PC-9 (cell line): ENCODE results near the gene AIG1. TPM values are rescaled to one million over a fixed set of nuclear protein-coding genes. Genes with fewer than 3 reads are reported as not detected.

Experiments
- BruUV-seq: library from RNA; stranded (reverse); fragments of 400-500 nt; replicated peaks from 2 replicates; lab custom pipeline; 2021; lab: Mats Ljungman, UMichigan
- CTCF ChIA-PET: fragments of 300-600 bp; sonication (Branson Sonifier 250); formaldehyde crosslinking; loops from one replicate; lab custom pipeline; 2022; ENCODE audit warnings: antibody characterized with exemption; lab: Charles Lee
- POLR2A ChIA-PET: fragments of 300-600 bp; sonication (Branson Sonifier 250); formaldehyde crosslinking; loops from one replicate; lab custom pipeline; 2022; ENCODE audit warnings: antibody characterized with exemption; ENCODE audit not compliant: unreplicated experiment; lab: Charles Lee
- DNase-seq, 2 experiments: peaks; one replicate each; pipeline versions ENCODE4 v3.0.0 to v3.0.0-alpha.2; 2015 to 2022; ENCODE audit warnings: mixed read lengths in 1 of 2
- H2AFZ ChIP-seq: fragments of 200-600 bp; sonication (generic); 2 replicates; pipeline ENCODE4 v1.8.1; 2017; ENCODE audit warnings: antibody characterized with exemption
- H3F3A ChIP-seq: fragments of 200-600 bp; sonication (generic); 2 replicates; pipeline ENCODE4 v1.8.1; 2017; ENCODE audit warnings: antibody characterized with exemption, mild to moderate bottlenecking, low read depth; ENCODE audit not compliant: insufficient read depth
- H3K27ac ChIP-seq: fragments of 200-600 bp; sonication (generic); 2 replicates; pipeline ENCODE4 v1.6.1; 2016; ENCODE audit warnings: mixed run types
- H3K27me3 ChIP-seq: fragments of 200-600 bp; sonication (generic); 2 replicates; pipeline ENCODE4 v1.6.1; 2016; ENCODE audit warnings: low read depth, mixed run types; ENCODE audit not compliant: insufficient read depth
- H3K36me3 ChIP-seq: fragments of 200-600 bp; sonication (generic); 2 replicates; pipeline ENCODE4 v1.6.1; 2016; ENCODE audit warnings: low read depth, mixed run types
- H3K4me1 ChIP-seq: fragments of 200-600 bp; sonication (generic); replicated peaks from 2 replicates; pipeline ENCODE4 v1.6.1; 2016; ENCODE audit warnings: mixed run types; ENCODE audit not compliant: insufficient read depth
- H3K4me2 ChIP-seq: fragments of 200-600 bp; sonication (generic); 2 replicates; pipeline ENCODE4 v1.6.1; 2017; ENCODE audit warnings: mixed run types
- H3K4me3 ChIP-seq: fragments of 200-600 bp; sonication (generic); 2 replicates; pipeline ENCODE4 v1.6.1; 2016; ENCODE audit warnings: mixed run types
- H3K79me2 ChIP-seq: fragments of 200-600 bp; sonication (generic); 2 replicates; pipeline ENCODE4 v1.6.1; 2017; ENCODE audit warnings: low read depth, mixed run types
- H3K9me2 ChIP-seq: fragments of 200-600 bp; sonication (generic); 2 replicates; pipeline ENCODE4 v1.8.1; 2017; ENCODE audit warnings: mild to moderate bottlenecking; ENCODE audit not compliant: insufficient read depth
- H3K9me3 ChIP-seq: fragments of 200-600 bp; sonication (generic); 2 replicates; pipeline ENCODE4 v1.8.1; 2016; ENCODE audit warnings: low read depth; ENCODE audit not compliant: insufficient read depth
- H4K20me1 ChIP-seq: fragments of 200-600 bp; sonication (generic); 2 replicates; pipeline ENCODE4 v1.8.1; 2017; ENCODE audit not compliant: insufficient read depth
- CTCF ChIP-seq: fragments of 200-600 bp; sonication (generic); conservative IDR thresholded peaks from 2 replicates; pipeline ENCODE4 v1.6.1; 2017; ENCODE audit warnings: mixed run types, antibody characterized with exemption, mild to moderate bottlenecking, moderate library complexity
- EZH2 ChIP-seq: fragments of 200-600 bp; sonication (generic); IDR thresholded peaks from 2 replicates; pipeline ENCODE4 v1.8.0; 2017; ENCODE audit warnings: antibody characterized with exemption, low read depth
- intact Hi-C: fragments of 100-400 bp; cut with micrococcal nuclease; formaldehyde crosslinking; loops from one replicate; pipeline ENCODE4 v1.10.0; 2022; ENCODE audit not compliant: unreplicated experiment
- total RNA-seq: library from RNA; stranded (reverse); gene quantifications from 2 replicates; pipeline ENCODE4 v1.2.3, GENCODE V29; 2021

The AIG1 gene
- total RNA-seq, 1 experiment from 2014 or later = 37.7 TPM

GRCh38 chr6:143054329-143054728 lies 6.4 kb upstream of the AIG1 start:
- Histone ChIP-seq H2AFZ (no peak overlapping the region), H4K20me1 (no peaks in the 10 kb centered on the region), H3K79me2 (peaks cover 8% of the 10 kb centered on the region), H3K27ac (no peak overlapping the region), H3K4me2 (no peak overlapping the region), H3K27me3 (no peaks in the 10 kb centered on the region), H3F3A (peaks cover 11% of the 10 kb centered on the region; the same call in 1 of the 2 replicates), H3K36me3 (no peaks in the 10 kb centered on the region), H3K4me1 (peaks cover 14% of the 10 kb centered on the region), H3K9me2 (no peaks in the 10 kb centered on the region), H3K9me3 (0 out of 2 replicates have a peak, but pooled peaks cover 8% of the 10 kb centered on the region), H3K4me3 (no peak overlapping the region)
- DNase-seq = no peak
- intact Hi-C loops = loop anchor here (10.0 kb wide), 1 partner anchor 580 kb away; no protein-coding TSS in a partner anchor
- ChIA-PET POLR2A (no interaction called here), CTCF (no interaction called here)
- no peak for TF ChIP-seq EZH2
- no TSS peak for BruUV-seq

- Histone ChIP-seq H3K4me1 (peaks cover 14% of the 10 kb centered on the region), H3K27ac (no peak overlapping the region), H3K9me2 (no peaks in the 10 kb centered on the region), H3K4me2 (no peak overlapping the region), H3F3A (peaks cover 19% of the 10 kb centered on the region), H3K27me3 (no peaks in the 10 kb centered on the region), H3K36me3 (no peaks in the 10 kb centered on the region), H3K4me3 (no peak overlapping the region), H3K9me3 (0 out of 2 replicates have a peak, but pooled peaks cover 8% of the 10 kb centered on the region), H2AFZ (no peak overlapping the region), H3K79me2 (peaks cover 8% of the 10 kb centered on the region), H4K20me1 (no peaks in the 10 kb centered on the region)
- intact Hi-C loops = loop anchor here (10.0 kb wide), 1 partner anchor 580 kb away; no protein-coding TSS in a partner anchor
- ChIA-PET POLR2A (no interaction called here), CTCF (no interaction called here)
- no peak for DNase-seq
- TF ChIP-seq CTCF = no peak
- TF ChIP-seq EZH2 = no peak
- BruUV-seq = no TSS peak
Measured at GRCh38 chr6:143055213-143055612, 5.5 kb upstream of the AIG1 start.

- Histone ChIP-seq H3K9me2 (no peaks in the 10 kb centered on the region), H3K36me3 (no peaks in the 10 kb centered on the region), H3F3A (peaks cover 19% of the 10 kb centered on the region), H3K9me3 (0 out of 2 replicates have a peak, but pooled peaks cover 8% of the 10 kb centered on the region), H3K4me1 (peaks cover 14% of the 10 kb centered on the region), H3K79me2 (peaks cover 9% of the 10 kb centered on the region), H3K4me3 (no peak overlapping the region), H3K27me3 (no peaks in the 10 kb centered on the region), H3K27ac (no peak overlapping the region), H2AFZ (no peak overlapping the region), H4K20me1 (no peaks in the 10 kb centered on the region), H3K4me2 (no peak overlapping the region)
- TF ChIP-seq CTCF = no peak
- no peak for TF ChIP-seq EZH2
- BruUV-seq = no TSS peak
- no peak for DNase-seq
- POLR2A ChIA-PET = no interaction called here
- intact Hi-C loops = loop anchor here (10.0 kb wide), 1 partner anchor 581 kb away; no protein-coding TSS in a partner anchor
- CTCF ChIA-PET = no interaction called here
Measured at GRCh38 chr6:143055891-143056290, 4.8 kb upstream of the AIG1 start.
